ENCODE data around the gene LMO4.

LMO4 gene, protein sequence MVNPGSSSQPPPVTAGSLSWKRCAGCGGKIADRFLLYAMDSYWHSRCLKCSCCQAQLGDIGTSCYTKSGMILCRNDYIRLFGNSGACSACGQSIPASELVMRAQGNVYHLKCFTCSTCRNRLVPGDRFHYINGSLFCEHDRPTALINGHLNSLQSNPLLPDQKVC

DNA sequence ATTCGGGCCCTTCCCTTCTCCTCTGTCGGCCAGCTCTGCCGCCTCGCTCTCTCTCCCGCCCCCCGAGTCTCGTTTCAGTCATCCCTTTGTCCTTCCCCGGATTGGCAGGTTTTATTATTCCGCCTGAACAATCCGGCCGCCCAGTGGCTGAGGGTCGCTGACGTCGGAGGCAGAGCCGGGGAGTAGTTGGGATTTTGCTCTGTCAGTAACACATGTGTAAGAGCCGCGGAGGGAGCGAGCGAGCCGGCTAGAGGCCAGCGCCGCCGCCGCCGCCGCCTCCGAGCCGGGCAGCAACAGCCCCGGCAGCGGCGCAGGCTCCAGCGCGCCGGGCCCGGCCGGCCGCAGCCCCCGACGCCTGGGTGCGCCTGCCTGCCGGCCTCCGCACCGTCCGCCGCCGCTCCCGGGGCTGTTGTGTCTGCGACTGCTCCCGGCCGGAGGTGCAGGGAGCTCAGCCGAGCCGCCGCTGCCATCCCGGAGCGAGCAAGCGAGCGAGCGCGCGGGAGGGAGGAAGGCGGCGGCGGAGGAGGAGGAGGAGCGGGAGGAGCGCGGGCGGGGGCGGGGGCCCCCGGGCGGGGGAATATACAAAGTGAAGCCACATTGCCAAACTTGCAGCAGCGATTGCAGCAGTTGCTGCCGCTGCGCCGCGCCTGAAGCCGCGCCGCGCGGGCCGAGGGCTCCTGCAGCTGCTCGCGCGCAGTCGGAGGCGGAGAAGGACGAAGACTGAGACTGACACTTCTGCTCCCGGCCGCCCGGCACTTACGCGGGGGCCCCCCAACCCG is at the start of gene LMO4:
TSS of gene LMO4 (plus strand) at position 609 of the 779 bp plus-strand sequence. CDS start 3,136 bp downstream, outside the sequence.
- peak; percentile 79 for DNase-seq (ENCODE audit: low read depth)

DNA sequence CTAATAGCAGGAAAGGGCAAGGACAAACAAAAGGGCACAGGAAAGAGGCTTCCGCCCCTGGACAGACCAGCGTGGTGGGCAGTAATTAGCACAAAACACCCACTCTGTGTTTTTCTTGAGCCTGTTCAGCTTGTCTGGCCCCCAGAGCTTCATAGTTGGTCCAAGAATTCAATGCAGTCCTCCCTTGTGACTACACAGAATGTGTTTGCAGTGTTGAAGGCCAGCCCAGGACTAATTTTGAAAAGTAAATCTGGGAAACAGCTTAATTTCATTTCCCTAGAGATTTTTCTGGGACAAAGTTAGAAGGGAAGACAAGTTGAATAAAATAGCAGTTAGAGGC is 49.2 kb upstream of the LMO4 start:
- no peak for DNase-seq (ENCODE audit: low read depth)

DNA sequence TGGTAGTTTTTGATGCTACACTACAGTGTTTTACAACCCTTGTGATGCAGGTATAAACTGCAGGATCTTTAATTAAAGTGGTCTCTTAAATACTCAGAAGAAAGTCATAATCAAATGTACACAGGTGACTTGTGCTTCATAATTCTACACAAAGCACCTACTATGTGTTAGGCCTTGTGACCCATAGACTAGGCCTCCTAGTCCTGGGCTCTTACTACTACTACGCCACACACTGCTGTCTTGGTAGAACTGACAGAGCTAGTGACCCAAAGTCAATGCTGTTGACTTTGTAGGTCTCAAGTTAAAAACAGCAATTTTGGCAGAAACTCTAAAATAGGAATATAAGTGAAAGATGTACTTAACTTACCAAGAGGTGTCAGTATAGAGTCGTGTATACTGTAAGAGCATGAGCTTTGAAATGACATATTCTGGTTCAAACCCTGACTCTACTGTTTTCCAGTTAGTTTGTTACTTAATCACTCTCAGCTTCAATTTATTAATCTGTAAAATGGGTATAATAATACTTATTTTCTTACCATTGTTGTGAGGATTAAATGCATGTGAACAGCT is 48.6 kb upstream of the LMO4 start:
- DNase-seq (ENCODE audit: low read depth), result peak; percentile 9

DNA sequence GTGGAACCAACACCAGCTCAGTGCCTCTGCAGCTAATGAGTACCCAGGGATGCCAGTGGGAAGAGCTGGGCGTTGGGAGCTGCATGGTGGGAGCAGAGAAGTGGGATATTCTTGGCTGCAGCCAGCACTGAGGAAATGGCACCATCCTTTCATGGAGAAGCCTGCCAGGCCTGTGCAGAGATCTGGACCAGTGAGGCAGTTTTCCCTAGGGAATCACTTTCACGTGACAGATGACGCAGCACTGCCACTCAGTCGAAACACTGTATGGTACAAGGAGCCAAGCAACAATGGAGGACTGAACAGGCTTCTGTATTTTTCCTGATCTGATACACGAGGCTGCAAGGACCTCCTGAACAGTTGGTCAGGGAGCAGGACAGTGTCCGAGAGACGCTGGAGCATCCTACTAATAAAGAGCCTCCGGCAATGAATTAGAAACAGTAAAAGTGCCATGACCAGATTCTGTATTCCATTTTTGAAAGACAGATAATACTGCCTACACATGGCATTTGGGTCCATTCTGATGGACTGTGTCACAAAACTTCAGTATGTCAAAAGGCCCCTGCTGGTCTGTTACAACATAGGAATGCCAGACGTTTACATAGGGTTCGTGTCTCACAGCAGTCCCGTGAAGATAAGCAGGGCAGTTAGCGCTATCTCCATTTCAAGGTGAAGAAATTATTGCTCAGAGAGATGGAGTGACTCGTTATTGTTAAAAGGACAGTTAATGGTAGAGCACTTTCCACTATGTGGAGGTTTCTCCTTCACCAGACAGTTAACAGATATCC is 44.0 kb upstream of the LMO4 start:
- DNase-seq (ENCODE audit: low read depth), result no peak

DNA sequence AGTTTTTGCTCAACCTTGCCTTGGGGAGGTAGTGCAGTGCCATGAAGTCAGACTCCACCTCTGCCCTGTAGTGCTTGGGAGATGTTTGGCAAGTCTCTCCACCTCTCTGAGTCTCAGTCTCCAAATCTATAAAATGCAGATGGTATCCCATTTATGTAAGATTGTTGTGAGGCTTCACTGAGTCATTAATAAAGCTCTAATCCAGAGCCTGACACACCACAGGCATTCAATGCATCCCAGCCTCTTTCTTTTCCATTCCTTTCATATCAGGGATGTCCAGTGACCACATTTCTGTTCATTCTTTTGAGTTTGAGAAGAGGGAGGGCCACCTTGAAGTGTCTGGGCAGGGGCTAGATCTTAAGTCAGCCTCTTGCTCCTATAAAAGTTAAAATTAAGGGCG is 37.6 kb upstream of the LMO4 start:
- no peak for DNase-seq (ENCODE audit: low read depth)

DNA sequence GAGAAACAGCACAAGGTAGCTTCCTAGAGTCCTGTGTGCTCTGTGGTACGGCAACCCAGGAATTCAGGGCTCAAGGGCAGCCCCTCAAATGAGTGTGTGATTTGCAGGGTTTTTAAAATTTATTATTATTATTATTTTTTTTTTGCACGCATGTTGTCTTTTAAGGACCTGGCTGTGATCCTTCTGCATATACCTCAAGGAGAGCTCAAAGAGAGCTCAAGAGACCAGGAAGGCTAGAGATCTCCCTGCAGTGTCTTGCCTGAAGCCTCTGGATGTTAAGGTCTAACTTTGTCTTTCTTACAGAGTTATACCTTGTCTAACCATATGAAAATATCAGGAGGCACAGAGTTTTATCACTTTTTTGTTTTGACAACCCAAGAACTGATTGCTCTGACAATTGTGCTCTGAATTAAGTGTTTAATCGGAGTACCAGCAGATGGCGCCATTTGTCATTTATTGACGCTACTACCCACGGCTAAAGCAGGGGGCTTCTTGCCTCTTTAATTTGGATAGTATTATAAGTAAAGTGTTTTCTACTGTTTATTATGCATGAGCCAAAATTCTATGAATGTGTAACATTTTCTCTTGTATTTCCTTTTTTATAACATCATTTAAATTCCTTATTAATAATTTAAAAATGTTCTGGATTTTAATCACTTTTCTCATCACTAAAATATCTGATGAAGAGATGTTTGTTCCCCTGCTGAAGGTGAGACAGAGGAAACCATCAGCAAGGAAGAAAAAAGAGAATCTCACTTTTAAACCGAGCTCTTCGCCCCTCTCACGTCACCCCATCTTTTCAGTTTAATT is 35.8 kb upstream of the LMO4 start:
- peak; percentile 36 for DNase-seq (ENCODE audit: low read depth)

DNA sequence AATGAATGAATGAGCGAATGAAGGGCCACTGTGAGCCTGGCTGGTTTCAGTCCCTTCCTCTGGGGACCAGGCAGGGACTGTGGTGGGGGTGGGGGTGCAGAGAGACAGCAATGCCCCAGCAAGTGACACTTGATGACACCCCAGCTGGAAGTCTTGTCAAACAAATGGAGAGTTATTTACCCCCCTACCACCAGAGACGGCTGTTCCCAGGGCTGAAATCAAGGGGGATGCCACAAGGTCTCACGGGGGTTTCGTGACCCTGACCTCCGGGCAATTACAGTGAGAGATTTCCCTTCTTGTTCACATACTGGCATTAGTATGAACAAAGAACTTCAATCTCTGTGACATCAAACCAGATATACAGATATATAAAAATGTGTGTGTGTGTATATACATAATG is 34.0 kb upstream of the LMO4 start:
- no peak for DNase-seq (ENCODE audit: low read depth)

DNA sequence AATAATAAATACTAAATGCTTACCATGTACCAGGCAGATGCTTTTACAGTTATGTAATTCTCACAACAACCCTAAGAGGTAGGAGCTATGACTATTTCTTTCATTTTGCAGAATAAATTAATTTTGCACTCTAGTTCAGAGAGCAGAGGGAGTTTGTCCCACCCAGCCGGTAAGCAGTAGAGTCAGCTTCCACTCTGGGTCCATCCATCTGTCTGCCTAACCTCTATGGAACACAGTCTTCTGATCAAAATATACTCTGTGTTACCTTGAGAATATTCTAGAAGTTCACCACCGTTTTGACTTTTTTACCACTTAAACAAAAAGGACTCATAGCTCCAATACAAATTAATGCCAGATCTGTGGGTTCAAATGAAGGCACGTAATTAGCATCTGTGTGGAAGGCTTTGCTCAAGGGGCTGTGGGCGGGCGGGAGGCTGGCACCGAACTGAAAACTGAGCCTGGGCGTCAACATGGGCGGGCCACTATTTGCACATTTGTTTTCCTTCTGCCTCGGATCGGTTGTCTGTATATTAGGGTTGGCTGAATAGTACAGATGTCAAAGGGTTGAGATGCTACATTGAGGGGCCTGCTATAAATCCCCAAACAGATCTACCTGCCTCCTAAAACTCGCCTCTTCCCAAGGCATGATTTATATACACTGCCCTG is 33.1 kb upstream of the LMO4 start:
- DNase-seq (ENCODE audit: low read depth), result no peak

DNA sequence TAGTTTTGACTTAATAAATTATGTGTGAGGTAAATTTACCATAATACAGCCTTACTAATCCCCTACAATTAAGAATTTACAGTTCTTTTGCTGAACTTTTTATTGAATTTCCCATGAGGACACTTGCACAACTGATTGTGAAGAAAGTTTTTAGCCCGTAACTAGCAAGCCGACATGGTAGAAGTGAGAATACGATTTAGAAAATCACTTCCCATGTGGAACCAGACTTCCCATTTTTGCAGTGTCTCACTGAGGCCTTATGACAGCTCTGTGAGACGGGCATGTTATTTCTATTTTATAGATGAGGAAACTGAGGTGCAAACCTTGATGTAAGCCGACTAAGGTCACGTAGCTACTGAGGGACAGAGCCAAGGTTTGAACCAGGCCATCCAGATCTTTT is 32.5 kb upstream of the LMO4 start:
- DNase-seq (ENCODE audit: low read depth), result no peak

DNA sequence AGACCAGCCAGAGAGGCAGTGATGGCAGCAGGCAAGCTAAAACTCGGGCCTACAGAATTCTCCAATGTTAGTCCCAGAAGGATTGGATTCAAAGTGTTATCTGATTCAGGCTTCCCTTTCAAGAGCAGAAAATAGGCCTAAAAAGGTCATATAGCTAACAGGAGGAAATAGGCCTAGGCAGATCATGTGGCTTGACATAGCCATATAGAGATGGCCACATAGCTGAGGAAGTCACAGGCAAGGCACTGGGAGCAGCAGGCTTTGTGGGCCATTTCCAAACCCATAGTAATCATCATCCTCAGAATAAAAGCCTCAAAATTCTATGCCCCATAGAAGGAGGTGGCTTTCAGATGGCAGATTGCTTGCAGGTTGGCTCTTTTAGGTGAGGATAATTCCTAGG is 29.0 kb upstream of the LMO4 start:
- no peak for DNase-seq (ENCODE audit: low read depth)

DNA sequence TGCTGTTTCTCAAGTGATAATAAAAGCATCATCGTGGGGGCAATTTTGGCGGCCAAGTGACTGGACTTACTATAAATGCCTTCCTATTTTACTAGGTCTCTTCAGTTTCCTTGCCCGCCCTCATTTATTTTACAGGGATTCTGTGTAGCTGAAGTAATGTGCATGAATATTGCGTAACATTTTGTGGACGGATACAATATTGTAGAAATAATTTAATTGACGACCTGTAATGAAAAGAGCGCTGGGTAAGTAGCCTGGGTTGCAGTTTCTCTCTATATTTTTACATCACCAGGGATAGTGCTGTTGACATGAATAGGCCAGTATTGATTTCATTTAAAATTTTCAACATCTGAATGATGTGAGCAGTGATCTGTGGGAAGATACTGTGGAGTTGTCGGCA is 28.1 kb upstream of the LMO4 start:
- no peak for DNase-seq (ENCODE audit: low read depth)

DNA sequence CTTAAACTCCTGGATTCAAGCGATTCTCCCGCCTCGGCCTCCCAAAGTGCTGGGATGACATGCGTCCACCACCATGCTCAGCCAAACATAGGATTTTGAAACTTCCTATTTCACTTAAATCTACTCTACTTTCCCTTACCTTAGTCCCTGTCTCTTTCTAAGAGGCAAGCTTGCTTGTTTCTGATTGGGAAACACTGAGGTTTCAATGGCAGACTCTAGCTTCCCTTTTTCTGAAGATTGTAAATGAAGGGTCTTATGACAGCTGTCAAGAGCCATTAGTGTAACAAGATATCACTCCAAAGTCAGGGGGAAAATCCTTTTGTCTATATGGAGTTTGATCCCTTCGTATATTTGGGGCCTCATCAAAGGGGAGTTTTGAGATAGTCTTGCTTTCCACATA is 23.5 kb upstream of the LMO4 start:
- no peak for DNase-seq (ENCODE audit: low read depth)

DNA sequence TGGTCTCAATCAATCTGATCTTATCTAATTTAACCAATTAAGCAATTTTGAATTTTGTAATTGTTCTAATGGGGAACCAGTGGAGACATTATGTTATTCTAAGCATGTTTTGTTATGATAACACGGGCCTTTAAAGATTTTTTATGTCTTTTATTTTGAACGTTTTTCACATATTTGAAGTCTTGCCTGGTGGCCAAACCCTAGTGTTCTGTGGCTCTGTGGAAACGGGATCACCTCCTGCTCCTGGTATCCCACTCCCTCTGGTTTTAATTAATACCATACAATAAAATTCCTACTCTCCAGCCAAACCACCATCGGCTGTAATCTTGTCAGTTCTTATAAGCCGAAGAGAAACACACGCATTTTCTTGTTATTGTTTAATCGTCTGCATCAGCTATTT is 22.9 kb upstream of the LMO4 start:
- DNase-seq (ENCODE audit: low read depth), result no peak

DNA sequence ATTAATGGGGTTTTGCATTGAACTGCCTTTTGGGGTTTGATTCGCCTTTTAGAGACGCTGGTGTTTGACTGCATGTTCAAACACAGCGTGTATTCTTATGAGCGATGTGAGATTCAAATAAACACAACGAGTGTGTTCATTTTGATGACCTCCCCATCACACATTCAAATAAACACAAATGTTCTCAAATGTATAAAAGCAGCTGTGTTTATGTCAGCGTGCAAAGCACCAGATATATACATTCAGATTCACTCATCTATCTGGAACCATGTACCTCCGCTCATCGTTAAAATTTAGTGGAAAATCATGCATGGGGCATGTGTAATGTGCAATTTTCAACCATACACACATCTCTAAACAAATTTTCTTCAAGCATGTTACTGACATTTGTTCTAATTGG is 21.4 kb upstream of the LMO4 start:
- DNase-seq (ENCODE audit: low read depth), result no peak

DNA sequence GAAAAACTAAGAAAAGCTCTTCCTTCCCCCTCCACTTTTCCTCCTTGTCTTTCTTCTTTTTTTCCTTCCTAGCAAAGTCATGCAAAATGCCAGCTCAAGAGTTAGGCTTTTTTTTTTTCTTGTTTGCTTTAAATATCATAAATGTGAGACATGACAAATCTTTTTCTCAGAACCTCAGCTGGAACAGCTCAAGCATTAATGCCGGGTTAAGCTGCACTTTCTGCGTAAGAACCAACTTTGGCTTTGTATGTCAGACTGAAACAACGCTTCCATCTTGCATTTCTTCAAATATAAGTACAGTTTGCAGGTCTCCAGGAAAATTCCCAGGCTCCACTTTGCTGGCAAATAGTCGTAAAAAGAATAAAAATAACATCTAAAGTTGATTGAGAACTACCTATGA is 20.7 kb upstream of the LMO4 start:
- DNase-seq (ENCODE audit: low read depth), result no peak

DNA sequence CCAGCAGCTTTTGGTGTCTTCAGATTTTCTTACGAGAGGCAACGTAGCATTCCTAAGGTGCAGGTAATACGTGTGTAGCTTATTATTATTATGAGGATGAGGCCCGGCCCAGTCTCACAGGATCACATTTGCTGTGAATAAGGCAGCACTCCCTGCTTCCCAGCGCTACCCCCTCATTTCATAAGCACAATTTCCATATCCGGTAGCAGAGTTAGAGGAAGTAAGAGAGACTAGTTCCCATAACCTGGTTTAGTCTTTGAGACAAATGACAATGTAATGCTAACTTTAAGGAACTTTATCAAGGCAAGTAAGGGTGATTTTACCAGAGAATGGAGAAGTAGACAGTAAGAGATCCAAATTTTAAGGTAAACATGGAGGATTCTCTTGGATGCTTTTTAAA is 14.6 kb upstream of the LMO4 start:
- no peak for DNase-seq (ENCODE audit: low read depth)

DNA sequence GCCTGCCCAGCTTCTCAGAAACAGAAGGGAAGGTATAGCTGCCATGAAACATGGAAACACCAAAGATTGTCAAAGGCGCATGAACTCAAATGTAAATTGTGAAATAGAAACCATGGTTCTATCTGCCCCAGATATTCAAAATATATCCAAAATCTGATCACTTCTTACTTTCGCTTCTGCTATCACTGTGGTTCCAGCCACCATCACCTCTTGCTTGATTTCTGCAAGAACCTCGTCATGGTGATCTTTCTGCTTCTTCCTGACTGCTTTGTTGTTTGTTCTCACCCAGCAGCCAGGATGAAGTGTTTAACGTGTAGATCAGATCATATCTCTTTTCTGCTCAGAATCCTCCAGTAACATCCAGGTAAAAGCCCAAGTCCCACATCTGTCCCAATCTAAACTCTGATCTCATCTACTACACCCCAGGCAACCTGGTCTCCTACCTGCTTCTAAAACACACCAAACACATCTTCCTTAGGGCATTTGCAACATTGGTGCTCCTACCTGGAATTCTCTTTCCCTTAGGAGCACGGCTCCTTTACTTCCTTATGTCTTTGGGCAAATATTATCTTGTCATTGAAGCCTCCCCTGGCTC is 10.5 kb upstream of the LMO4 start:
- DNase-seq (ENCODE audit: low read depth), result no peak

DNA sequence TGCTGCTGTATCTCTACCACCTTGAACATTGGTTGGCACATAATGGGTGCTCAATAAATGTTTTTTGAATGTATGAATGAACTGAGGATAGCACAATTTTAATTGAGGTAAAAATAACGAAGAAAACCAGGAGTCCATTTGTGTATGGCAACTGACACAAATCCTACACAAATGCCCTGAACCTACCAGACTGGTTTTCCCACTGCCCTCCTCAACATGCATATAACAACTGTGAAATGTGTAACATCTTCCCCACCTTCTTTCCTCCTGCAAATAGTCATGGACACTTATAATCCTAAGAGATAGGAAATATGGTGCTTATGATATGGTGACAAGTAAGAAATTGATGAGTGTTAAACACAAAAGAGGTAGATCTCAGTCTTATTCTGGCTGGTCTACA is 9.9 kb upstream of the LMO4 start:
- DNase-seq (ENCODE audit: low read depth), result no peak

DNA sequence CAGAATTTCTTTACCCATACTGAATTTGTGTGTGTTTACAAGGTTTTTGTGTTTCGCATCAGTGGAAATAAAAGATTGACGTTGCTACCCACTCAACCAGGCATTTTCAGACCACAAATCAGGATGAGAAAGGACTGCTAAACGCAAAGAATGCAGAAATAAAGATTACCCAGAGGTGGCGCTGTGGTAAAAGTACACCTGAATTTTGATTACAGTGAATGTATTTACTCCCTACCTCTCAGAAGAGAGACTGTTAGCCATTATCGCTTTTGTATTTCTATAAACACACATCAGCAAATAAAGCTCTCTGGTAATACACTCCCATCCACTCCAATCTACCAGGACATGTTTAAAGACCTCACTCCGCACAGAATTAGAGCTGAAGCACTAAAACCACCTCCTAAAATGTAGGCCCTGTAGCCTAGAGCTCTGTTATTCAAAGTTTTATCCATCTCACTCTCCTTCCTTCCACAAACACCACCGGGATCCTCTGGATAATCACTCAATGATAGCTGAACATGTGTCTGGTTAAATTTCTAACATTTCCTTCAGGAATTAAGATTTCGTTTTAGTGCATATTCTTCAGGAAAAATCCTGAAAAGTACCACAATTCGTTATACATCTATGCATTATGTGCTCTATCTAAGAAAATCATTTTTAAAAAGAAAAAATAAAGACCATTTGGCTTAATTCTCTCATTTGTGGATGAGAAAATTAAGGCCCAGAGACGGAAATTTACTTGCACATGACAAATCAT is 2.5 kb upstream of the LMO4 start:
- DNase-seq (ENCODE audit: low read depth), result no peak

All from CMK (cell line).